Kidney epithelial cell (primary cell): ENCODE data around the gene GZMB. TPM values are rescaled to one million over a fixed set of nuclear protein-coding genes. Genes with fewer than 3 reads are reported as not detected.

Experiments
- DNase-seq: peaks from one replicate; pipeline ENCODE4 v3.0.0-alpha.2; 2010; ENCODE audit warnings: low read depth
- H3K27me3 ChIP-seq: 2 replicates; pipeline ENCODE4 v1.6.0; 2011; ENCODE audit warnings: low read length; ENCODE audit not compliant: control insufficient read depth, insufficient read depth
- H3K36me3 ChIP-seq: 2 replicates; pipeline ENCODE4 v1.5.1; 2011; ENCODE audit warnings: low read length; ENCODE audit not compliant: control insufficient read depth, insufficient read depth
- H3K4me3 ChIP-seq: 2 replicates; pipeline ENCODE4 v1.5.1; 2011; ENCODE audit warnings: low read depth, mild to moderate bottlenecking, control low read depth, low read length
- total RNA-seq: library from RNA; depleted of rRNA; stranded (reverse); fragments of >200 nt; gene quantifications from 2 replicates; pipeline ENCODE4 v1.2.3, GENCODE V29; 2015
- TF ChIP-seq, protein P1 (sequence below): IDR thresholded peaks from 2 replicates; pipeline ENCODE4 v1.5.1; 2011; ENCODE audit warnings: mild to moderate bottlenecking, moderate library complexity, low read length, control low read depth, inconsistent platforms; ENCODE audit not compliant: insufficient read depth, poor library complexity, severe bottlenecking

The GZMB gene, protein sequence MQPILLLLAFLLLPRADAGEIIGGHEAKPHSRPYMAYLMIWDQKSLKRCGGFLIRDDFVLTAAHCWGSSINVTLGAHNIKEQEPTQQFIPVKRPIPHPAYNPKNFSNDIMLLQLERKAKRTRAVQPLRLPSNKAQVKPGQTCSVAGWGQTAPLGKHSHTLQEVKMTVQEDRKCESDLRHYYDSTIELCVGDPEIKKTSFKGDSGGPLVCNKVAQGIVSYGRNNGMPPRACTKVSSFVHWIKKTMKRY
- not detected in 2 replicates for total RNA-seq

DNA sequence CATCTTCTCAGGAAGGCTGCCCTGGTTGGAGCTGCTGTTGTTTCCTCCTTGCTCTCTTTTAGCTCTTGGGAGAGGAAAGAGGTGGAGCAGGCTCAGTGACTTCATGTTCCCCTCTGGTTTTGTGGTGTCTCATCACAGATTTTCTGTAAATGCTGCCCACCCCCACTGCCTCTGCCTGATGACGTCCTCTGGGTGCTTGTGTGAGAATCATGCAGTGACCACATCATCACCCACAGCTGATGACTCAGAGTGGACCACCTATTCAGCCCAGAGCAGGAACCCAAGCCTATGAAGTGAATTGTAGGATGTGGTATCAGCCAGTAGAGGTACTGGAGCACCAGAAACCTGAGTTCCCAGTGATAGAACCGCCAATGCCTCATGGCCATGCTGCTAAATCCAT is at the start of gene GZMB:
GZMB (minus strand) TSS at position 33 of the 400 bp plus-strand sequence; CDS start at position 3, 30 bp downstream.
- Histone ChIP-seq H3K36me3 (no peaks in the 10 kb centered on the region), H3K27me3 (no peaks in the 10 kb centered on the region), H3K4me3 (no peak within 1 kb of the TSS)
- no peak for DNase-seq
- TF ChIP-seq, protein P1, sequence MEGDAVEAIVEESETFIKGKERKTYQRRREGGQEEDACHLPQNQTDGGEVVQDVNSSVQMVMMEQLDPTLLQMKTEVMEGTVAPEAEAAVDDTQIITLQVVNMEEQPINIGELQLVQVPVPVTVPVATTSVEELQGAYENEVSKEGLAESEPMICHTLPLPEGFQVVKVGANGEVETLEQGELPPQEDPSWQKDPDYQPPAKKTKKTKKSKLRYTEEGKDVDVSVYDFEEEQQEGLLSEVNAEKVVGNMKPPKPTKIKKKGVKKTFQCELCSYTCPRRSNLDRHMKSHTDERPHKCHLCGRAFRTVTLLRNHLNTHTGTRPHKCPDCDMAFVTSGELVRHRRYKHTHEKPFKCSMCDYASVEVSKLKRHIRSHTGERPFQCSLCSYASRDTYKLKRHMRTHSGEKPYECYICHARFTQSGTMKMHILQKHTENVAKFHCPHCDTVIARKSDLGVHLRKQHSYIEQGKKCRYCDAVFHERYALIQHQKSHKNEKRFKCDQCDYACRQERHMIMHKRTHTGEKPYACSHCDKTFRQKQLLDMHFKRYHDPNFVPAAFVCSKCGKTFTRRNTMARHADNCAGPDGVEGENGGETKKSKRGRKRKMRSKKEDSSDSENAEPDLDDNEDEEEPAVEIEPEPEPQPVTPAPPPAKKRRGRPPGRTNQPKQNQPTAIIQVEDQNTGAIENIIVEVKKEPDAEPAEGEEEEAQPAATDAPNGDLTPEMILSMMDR, result no peak

DNA sequence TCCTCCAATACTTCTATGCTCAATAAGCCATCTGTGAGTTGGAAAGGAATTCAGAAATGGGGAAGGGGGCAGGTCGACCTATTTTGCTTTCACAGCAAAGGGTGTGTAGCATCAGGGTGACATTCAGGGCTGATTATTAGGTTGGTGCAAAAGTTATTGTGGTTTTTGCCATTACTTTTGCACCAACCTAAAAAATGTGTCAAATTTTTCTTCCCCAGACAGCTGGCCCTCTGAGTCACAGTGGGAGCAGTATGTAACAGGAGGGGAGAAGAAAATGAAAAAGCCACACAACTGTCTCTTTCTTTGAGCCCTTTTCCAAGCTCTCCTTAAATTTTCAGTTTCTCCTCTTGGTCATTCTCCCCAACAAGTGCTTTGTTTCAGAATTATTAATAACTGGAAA is 47.1 kb upstream of the GZMB start:
- Histone ChIP-seq H3K27me3 (no peaks in the 10 kb centered on the region), H3K36me3 (no peaks in the 10 kb centered on the region), H3K4me3 (no peak overlapping the region)
- TF ChIP-seq, protein P1, result no peak
- no peak for DNase-seq

DNA sequence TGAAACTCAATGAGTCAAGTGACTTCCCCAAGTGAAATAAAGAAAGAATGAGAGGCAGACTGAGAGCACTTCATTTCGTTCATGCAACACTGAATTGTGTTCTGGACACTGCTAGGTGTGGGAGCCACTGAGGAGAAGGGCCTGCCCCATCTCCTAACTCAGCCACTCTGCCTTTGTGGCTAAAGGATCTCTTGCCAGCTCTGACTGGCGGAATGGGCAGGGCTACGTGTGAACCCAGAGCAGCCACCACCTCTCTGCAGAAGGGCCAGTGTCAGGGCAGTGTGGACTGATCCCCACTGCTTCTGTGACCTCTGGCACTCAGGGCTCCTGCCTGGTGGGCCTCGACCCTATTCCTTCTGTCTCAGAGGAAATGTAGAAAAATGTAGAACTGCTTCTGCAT is 46.5 kb upstream of the GZMB start:
- H3K36me3 ChIP-seq, result no peaks in the 10 kb centered on the region
- TF ChIP-seq, protein P1, result no peak
- H3K27me3 ChIP-seq, result no peaks in the 10 kb centered on the region
- no peak overlapping the region for H3K4me3 ChIP-seq
- no peak for DNase-seq

DNA sequence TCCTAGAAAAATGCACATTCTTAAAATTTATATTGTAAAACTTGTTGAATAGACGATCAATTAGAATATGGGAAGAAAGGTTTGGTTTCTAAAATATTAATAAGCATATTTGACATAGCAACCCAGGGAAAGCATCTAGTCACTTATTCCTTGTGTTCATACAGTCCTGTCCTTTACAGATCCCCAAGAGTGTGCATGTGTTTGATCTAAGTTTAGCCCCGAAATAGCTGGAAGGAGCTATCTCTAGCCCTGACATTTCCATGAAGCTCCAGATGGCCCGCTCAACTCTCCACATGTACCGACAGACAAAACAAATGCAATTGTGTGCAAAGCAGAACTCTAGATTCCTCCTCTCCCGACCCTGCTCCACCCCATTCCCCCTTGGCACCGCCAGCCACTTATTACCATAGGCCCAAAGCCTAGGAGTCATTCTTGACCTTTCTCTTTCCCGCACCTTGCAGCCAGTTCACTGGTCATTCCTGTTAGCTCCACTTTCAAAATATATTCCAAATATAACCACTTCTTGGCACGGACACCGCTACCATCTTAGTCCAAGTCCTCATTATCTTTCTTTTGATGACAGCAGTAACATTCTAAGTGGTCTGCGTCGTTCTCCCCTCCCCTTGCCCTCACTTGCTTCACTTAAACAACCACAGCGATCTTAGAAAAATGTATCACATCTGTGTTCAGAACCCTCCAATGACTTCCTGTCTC is 45.4 kb upstream of the GZMB start:
- TF ChIP-seq, protein P1, result no peak
- H3K36me3 ChIP-seq, result no peaks in the 10 kb centered on the region
- no peak for DNase-seq
- no peak overlapping the region for H3K4me3 ChIP-seq
- H3K27me3 ChIP-seq, result no peaks in the 10 kb centered on the region

DNA sequence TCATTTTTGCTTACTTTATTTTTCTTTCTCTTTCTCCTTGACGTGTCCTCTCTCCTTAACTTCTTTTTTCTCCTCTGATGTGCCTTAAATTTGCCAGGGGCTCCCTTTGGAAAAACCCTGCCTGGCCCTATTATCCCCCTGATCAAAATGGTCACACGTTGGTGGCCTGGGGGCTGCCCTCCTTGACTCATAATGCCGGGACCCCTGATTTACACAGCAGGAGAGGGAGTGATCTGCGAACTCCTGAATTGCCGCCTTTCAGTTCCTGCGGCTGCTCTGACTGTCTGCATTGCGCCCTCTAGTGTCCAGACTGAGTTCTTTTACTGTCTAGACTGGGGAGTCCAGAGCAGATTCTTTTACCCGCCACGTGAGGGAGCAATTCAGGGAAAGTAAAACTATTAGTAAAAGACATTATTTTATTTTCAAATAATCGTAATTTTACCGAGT is 44.8 kb upstream of the GZMB start:
- TF ChIP-seq, protein P1, result peak; percentile 99
- Histone ChIP-seq H3K36me3 (no peaks in the 10 kb centered on the region), H3K27me3 (no peaks in the 10 kb centered on the region), H3K4me3 (no peak overlapping the region)
- peak; percentile 54 for DNase-seq
